Measurements from ENCODE around the gene FRMPD4. TPM values are rescaled to one million over a fixed set of nuclear protein-coding genes. Genes with fewer than 3 reads are reported as not detected.

FRMPD4 gene
- total RNA-seq, 1 experiment from 2014 or later, result not detected

DNA sequence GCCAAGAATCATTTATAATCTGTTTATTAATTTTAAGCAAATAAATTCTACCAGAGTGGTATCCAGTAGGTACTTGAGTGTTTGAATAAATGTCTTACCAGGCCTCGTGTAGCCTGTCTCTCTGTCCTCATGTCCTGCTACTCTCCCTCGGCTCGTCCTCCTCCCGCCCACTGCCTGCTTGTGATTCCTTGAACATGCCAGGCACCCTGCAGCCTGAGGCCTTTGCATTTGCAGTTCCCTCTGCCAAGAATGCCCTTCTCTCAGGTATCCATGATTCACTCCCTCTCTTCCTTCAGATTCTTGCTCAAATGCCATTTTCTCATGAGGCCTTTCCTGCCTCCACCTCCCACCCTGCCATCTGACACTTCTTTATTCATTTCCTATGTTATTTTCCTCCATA lies 443.3 kb downstream of the FRMPD4 start:
- BruUV-seq (replicated peaks), result no TSS peak
- Histone ChIP-seq H3K9me2 (ENCODE audit: insufficient read depth) (no peaks in the 10 kb centered on the region), H3K4me2 (no peak overlapping the region), H4K20me1 (ENCODE audit: insufficient read depth) (no peaks in the 10 kb centered on the region), H3K4me1 (replicated peaks; ENCODE audit: insufficient read depth) (peaks cover 13% of the 10 kb centered on the region), H3K4me3 (no peak overlapping the region), H3K9me3 (ENCODE audit: insufficient read depth, low read depth) (no peaks in the 10 kb centered on the region), H3K36me3 (ENCODE audit: low read depth) (no peaks in the 10 kb centered on the region), H3K79me2 (ENCODE audit: low read depth) (no peaks in the 10 kb centered on the region), H3K27ac (no peak overlapping the region), H3F3A (ENCODE audit: insufficient read depth, low read depth) (0 out of 2 replicates have a peak, but pooled peaks cover 4% of the 10 kb centered on the region), H2AFZ (no peak overlapping the region), H3K27me3 (ENCODE audit: insufficient read depth, low read depth) (no peaks in the 10 kb centered on the region)
- ChIA-PET CTCF (no interaction called here), POLR2A (ENCODE audit: unreplicated experiment) (no interaction called here)
- TF ChIP-seq EZH2 (IDR thresholded peaks at IDR 0.05; ENCODE audit: low read depth), result no peak
- TF ChIP-seq, protein P1, sequence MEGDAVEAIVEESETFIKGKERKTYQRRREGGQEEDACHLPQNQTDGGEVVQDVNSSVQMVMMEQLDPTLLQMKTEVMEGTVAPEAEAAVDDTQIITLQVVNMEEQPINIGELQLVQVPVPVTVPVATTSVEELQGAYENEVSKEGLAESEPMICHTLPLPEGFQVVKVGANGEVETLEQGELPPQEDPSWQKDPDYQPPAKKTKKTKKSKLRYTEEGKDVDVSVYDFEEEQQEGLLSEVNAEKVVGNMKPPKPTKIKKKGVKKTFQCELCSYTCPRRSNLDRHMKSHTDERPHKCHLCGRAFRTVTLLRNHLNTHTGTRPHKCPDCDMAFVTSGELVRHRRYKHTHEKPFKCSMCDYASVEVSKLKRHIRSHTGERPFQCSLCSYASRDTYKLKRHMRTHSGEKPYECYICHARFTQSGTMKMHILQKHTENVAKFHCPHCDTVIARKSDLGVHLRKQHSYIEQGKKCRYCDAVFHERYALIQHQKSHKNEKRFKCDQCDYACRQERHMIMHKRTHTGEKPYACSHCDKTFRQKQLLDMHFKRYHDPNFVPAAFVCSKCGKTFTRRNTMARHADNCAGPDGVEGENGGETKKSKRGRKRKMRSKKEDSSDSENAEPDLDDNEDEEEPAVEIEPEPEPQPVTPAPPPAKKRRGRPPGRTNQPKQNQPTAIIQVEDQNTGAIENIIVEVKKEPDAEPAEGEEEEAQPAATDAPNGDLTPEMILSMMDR (conservative IDR thresholded peaks at IDR 0.05), result no peak
- DNase-seq, result no peak
- intact Hi-C loops (cut with micrococcal nuclease; ENCODE audit: unreplicated experiment), result no loop called here

DNA sequence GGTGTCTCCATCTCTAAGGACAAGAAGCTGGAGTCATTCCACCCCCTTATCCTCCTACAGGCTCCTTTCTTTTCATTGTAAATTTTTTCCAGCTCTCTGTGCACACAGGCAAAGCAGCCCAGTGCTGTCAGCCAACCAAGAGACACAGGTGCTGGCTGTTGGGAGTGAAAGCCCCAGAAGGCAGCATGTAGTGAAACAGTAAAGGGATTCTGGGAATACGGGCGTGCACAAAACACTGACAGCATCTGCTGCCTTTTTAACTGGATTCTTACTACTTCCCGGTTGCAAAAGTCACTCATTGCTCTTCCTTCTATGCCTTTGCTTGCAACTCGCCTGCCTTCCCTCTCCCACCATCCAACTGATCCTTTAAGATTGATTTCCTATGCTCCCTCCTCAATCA lies 444.4 kb downstream of the FRMPD4 start:
- H2AFZ ChIP-seq, result no peak overlapping the region
- ChIA-PET POLR2A (ENCODE audit: unreplicated experiment) (no interaction called here), CTCF (no interaction called here)
- no peak for TF ChIP-seq EZH2 (IDR thresholded peaks at IDR 0.05; ENCODE audit: low read depth)
- TF ChIP-seq, protein P1 (conservative IDR thresholded peaks at IDR 0.05), result no peak
- H3K9me2 ChIP-seq (ENCODE audit: insufficient read depth), result no peaks in the 10 kb centered on the region
- no TSS peak for BruUV-seq (replicated peaks)
- no peak overlapping the region for H3K4me2 ChIP-seq
- no peak overlapping the region for H3K27ac ChIP-seq
- no peaks in the 10 kb centered on the region for H3K27me3 ChIP-seq (ENCODE audit: insufficient read depth, low read depth)
- DNase-seq, result no peak
- peaks cover 13% of the 10 kb centered on the region for H3K4me1 ChIP-seq (replicated peaks; ENCODE audit: insufficient read depth)
- no peaks in the 10 kb centered on the region for H3K79me2 ChIP-seq (ENCODE audit: low read depth)
- no peaks in the 10 kb centered on the region for H3K36me3 ChIP-seq (ENCODE audit: low read depth)
- intact Hi-C loops (cut with micrococcal nuclease; ENCODE audit: unreplicated experiment), result no loop called here
- H3F3A ChIP-seq (ENCODE audit: insufficient read depth, low read depth), result 0 out of 2 replicates have a peak, but pooled peaks cover 4% of the 10 kb centered on the region
- H3K9me3 ChIP-seq (ENCODE audit: insufficient read depth, low read depth), result no peaks in the 10 kb centered on the region
- no peaks in the 10 kb centered on the region for H4K20me1 ChIP-seq (ENCODE audit: insufficient read depth)
- H3K4me3 ChIP-seq, result no peak overlapping the region

DNA sequence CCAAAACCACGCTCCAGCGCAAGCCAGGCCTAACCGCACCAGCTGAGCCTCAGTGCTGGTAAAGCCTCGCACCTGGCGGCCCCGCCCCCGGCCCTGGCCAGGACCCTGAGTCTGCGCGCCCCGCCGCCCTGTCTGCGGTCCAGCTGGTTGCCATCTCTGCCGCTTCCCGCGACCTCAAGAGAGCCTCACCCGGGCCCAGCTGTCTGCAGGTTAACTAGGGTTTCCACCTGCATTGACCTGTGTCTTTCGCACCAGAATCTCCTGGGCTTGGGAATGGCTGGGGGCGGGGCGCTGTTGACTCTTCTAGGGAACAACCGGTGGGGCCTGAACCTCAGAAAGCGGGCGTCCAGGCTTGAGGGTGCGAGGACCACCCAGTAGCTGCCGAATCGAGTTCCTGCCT lies 445.3 kb downstream of the FRMPD4 start:
- no peak for DNase-seq
- 0 out of 2 replicates have a peak, but pooled peaks cover 4% of the 10 kb centered on the region for H3F3A ChIP-seq (ENCODE audit: insufficient read depth, low read depth)
- H3K4me3 ChIP-seq, result no peak overlapping the region
- no TSS peak for BruUV-seq (replicated peaks)
- H3K4me2 ChIP-seq, result no peak overlapping the region
- TF ChIP-seq, protein P1 (conservative IDR thresholded peaks at IDR 0.05), result no peak
- no peak for TF ChIP-seq EZH2 (IDR thresholded peaks at IDR 0.05; ENCODE audit: low read depth)
- H4K20me1 ChIP-seq (ENCODE audit: insufficient read depth), result no peaks in the 10 kb centered on the region
- H3K9me2 ChIP-seq (ENCODE audit: insufficient read depth), result no peaks in the 10 kb centered on the region
- H2AFZ ChIP-seq, result no peak overlapping the region
- ChIA-PET POLR2A (ENCODE audit: unreplicated experiment) (no interaction called here), CTCF (no interaction called here)
- no peaks in the 10 kb centered on the region for H3K79me2 ChIP-seq (ENCODE audit: low read depth)
- peaks cover 13% of the 10 kb centered on the region for H3K4me1 ChIP-seq (replicated peaks; ENCODE audit: insufficient read depth)
- H3K36me3 ChIP-seq (ENCODE audit: low read depth), result no peaks in the 10 kb centered on the region
- no peaks in the 10 kb centered on the region for H3K27me3 ChIP-seq (ENCODE audit: insufficient read depth, low read depth)
- intact Hi-C loops (cut with micrococcal nuclease; ENCODE audit: unreplicated experiment), result no loop called here
- no peak overlapping the region for H3K27ac ChIP-seq
- no peaks in the 10 kb centered on the region for H3K9me3 ChIP-seq (ENCODE audit: insufficient read depth, low read depth)

Measured in PC-9 (cell line).